Stimulated activated CD4-positive, alpha-beta T cell treated with anti-CD3 and anti-CD28 coated beads, TNF-alpha, amount 100 ng/mL, for 1 hour (primary cell): Measurements from ENCODE around the gene HNF1A.

Experiments
- DNase-seq, 3 donors: peaks; one replicate each; pipeline ENCODE4 v3.0.0-alpha.2; 2020; ENCODE audit warnings: low read depth in 3 of 3, low spot score in 1 of 3

HNF1A gene

GRCh38 chr12:120959111-120959878, 19.0 kb upstream of the HNF1A start:
- no peak for DNase-seq

- DNase-seq, result no peak
These were observed 17.7 kb upstream of the HNF1A start for GRCh38 chr12:120960657-120961056.

GRCh38 chr12:120961604-120962531, 16.5 kb upstream of the HNF1A start:
- DNase-seq, result no peak

- DNase-seq, result no peak
These were observed 15.8 kb upstream of the HNF1A start for GRCh38 chr12:120962532-120963020.

- no peak for DNase-seq
These were observed 14.0 kb upstream of the HNF1A start for GRCh38 chr12:120964298-120964697.

GRCh38 chr12:120965534-120966091, 12.7 kb upstream of the HNF1A start:
- no peak for DNase-seq

- DNase-seq, result no peak
These were observed 8.0 kb upstream of the HNF1A start for GRCh38 chr12:120970310-120970709.

- DNase-seq, result peak in 1 of 3 donors; percentile 4
These were observed 6.8 kb upstream of the HNF1A start for GRCh38 chr12:120971299-120972180.

GRCh38 chr12:120972870-120973543, 5.3 kb upstream of the HNF1A start:
- no peak for DNase-seq

GRCh38 chr12:120977531-120978295, 630 bp upstream of the HNF1A start:
- DNase-seq, result no peak

- DNase-seq, result no peak
These were observed 998 bp downstream of the HNF1A start for GRCh38 chr12:120979220-120979861.

GRCh38 chr12:120979862-120980696, 1.7 kb downstream of the HNF1A start:
- DNase-seq, result no peak

GRCh38 chr12:120980800-120981368, 2.5 kb downstream of the HNF1A start:
- DNase-seq, result no peak

- DNase-seq, result no peak
These were observed 3.1 kb downstream of the HNF1A start for GRCh38 chr12:120981407-120981941.

GRCh38 chr12:120982659-120983058, 4.3 kb downstream of the HNF1A start:
- DNase-seq, result no peak

GRCh38 chr12:120983759-120984158, 5.4 kb downstream of the HNF1A start:
- no peak for DNase-seq

- no peak for DNase-seq
These were observed 6.1 kb downstream of the HNF1A start for GRCh38 chr12:120984351-120984898.
